ENCODE results near the gene LYL1.

LYL1 gene

DNA sequence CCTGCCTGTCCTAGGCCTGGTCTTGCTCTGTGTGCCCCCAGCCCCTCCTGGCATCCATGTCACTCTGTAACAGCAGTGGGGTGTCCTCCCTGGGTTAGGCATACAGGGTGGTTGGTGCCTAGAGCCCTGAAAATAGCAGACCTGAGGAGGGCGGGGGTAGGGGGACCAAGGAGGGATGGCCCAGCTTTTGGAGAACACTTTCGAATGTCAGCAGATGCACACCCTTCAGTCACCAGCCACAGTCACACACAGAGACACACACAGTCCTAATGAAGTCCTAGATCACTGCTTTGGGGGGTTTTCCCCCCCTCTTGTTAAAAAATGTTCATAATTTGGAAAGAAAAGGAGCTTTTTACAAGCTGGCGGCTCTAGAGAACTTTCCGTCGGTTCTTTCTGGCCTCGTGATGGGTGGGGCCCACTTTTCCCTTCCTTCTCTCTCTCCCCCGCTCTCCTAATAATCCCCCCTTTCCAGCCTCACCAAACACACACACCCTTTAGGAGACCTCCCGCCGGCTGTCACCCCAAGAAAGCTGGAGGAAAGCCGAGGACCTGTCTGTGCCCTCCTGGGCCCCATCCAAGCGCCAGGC lies 47.9 kb downstream of the LYL1 start:
- DNase-seq = no peak

DNA sequence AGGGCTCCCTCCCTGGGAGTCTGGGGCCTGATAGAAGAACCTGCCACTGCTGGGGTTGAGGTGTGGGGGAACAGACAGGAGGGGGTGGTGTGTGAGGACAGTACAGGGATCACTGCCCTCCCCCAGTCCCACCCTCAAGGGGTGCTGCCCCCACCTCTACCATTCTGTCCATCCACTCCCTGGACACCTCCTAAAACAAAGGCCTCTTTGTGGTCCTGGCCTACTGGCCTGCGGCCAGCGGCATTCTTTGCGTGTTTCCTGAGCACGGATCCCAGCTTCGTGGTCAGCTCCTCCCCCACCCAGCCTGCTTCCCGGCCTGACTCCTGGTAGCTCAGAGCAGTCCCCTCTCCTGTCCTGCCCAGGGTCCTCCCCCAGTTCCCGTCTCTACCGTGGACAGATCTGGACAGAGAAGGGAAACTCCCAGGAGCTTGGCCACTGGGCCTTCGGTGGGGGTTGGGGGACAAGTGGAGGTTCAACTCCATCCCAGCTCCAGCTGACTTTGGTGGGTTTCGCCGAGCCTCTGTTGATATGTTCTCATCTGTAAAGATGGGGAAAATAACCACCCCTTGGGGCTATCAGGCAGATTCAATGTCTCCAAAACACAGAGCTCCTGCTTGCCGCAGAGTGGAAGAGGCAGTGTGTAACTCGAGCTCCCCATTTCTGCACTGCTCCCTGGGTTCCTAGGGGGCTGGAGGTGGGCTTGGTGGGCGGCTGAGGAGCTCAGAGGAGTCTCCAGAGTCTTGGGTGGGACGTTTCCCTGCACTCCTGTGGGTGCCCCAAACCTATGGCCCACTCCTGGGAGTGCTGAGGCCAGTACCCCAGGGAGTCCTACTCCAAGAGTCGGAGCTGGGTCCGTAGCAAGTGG lies 48.7 kb downstream of the LYL1 start:
- DNase-seq = peak; percentile 98

GRCh38 chr19:13053238-13053637 lies 49.4 kb downstream of the LYL1 start:
- no peak for DNase-seq

DNA sequence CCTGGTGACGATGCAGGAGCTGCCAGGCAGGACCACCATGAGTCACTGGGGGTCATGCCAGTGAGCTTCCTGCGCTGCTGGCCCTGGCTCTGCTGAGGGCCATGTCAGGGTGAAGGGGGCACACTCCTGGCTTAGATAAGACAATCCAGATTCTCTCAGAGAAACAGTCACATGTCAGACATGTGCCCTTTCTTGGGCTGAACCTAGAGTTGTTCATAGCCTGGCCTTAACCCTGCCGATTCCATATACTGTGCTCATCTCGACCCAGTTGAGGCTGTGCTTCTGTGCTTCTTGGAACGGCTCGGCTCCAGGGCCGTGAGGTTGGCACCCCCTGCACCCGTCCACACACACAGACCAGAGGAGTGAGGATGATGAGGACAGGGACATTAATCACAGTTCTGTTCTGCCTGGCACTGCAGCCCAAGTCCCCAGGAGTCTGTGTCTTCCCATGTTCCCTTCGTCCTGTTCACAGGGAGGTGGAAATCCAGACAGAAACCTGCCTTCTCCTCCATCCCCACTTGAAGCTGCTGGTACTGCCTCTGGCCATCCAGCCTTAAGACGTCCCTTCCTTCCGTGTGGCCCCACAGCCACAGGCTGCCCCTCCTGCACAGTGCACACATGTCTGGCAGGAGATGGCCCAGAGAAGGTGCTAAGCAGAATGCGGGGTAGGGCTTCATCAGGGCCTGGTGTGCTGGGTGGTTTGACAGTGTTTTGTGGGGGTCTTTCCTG lies 50.0 kb downstream of the LYL1 start:
- no peak for DNase-seq

DNA sequence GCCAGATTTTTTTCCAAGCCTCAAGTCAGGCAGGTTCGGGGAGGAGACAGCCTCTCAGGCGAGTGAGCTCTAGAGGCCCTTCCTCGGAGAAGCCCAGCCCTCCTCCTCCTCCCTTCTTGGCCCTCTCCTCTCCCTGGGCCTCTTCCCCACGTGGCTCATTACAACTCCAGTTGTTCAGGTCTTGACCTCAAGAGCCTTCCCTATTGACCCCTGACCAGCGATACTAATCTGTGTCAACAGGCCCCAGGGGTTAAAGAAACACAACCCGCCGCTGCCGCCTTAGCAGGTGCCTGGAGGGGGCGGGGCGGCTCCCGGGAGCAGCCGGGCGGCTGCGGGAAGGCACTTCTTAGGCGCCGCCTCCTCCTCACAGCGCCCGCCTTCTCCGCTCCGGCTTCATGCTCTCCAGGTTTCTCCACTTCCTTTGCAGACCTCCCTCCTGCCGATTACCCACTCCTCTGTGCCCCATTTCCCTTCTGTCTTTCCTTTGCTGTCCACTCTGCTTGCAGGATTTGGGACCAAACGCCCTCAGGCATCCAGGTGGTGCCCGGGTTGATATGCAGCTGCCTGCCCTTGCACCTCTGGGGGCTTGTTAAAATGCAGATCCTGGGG lies 51.0 kb downstream of the LYL1 start:
- peak; percentile 76 for DNase-seq

DNA sequence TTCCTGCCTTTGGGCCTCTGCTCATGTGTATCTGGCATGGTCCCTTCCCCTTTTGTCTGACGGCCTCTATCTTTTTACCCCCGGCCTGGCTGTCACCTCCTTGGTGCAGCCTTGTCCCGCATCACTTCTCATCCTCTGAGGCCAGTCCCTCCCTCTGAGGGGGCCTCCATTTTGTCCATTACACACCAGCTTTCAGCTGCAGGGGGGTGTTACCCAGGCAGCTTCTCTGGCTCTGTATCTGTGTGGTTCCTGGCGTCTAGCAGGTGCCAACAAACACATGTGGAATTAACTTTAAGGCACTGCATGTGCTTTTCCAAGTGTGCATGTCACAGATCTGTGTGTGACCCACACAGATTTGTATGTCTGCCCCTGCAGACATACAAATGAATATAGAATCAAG lies 52.4 kb downstream of the LYL1 start:
- DNase-seq = no peak
